ENCODE measurements around the gene PORCN.

The PORCN gene

DNA sequence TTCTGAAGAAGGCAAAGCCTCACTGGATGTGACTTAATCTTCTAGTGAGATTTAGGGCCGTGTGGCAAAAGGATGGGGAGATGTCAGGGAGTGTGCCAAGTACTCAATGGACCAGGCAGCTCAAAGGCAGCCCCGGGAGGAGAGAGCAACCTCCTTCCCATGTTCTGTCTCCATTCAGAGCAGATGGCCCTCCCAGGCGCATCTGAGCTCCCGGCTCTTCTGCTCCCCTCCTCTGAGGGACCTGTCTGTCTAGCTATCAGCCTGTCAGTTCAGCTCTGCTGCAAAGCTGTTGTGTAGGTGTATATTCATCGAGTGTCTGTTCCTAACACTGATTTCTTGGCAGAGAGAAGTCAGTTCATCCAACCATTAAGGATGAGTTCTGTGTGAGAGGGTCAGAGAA, 10.9 kb upstream of the PORCN start:
- Histone ChIP-seq H3K27me3 (ENCODE audit: insufficient read depth, low read length) (no peaks in the 10 kb centered on the region), H3K4me1 (ENCODE audit: insufficient read depth, low read length, severe bottlenecking) (no peaks in the 10 kb centered on the region), H3K27ac (ENCODE audit: low read depth, low read length, poor library complexity, severe bottlenecking) (no peak overlapping the region), H3F3A (ENCODE audit: insufficient read depth, low read length) (no peaks in the 10 kb centered on the region), H3K9me2 (ENCODE audit: low read depth, low read length) (no peaks in the 10 kb centered on the region), H4K20me1 (ENCODE audit: insufficient read depth, low read length) (no peaks in the 10 kb centered on the region), H3K9ac (ENCODE audit: low read length) (no peak overlapping the region), H3K4me2 (ENCODE audit: low read length) (no peak overlapping the region), H3K79me2 (ENCODE audit: insufficient read depth, low read length) (no peaks in the 10 kb centered on the region), H3K4me3 (ENCODE audit: low read depth, low read length, poor library complexity, severe bottlenecking) (no peak overlapping the region), H3K36me3 (ENCODE audit: insufficient read depth, low read length) (no peaks in the 10 kb centered on the region), H3K9me3 (ENCODE audit: low read length) (no peaks in the 10 kb centered on the region), H2AFZ (ENCODE audit: low read length) (no peak overlapping the region)
- TF ChIP-seq, protein P1, sequence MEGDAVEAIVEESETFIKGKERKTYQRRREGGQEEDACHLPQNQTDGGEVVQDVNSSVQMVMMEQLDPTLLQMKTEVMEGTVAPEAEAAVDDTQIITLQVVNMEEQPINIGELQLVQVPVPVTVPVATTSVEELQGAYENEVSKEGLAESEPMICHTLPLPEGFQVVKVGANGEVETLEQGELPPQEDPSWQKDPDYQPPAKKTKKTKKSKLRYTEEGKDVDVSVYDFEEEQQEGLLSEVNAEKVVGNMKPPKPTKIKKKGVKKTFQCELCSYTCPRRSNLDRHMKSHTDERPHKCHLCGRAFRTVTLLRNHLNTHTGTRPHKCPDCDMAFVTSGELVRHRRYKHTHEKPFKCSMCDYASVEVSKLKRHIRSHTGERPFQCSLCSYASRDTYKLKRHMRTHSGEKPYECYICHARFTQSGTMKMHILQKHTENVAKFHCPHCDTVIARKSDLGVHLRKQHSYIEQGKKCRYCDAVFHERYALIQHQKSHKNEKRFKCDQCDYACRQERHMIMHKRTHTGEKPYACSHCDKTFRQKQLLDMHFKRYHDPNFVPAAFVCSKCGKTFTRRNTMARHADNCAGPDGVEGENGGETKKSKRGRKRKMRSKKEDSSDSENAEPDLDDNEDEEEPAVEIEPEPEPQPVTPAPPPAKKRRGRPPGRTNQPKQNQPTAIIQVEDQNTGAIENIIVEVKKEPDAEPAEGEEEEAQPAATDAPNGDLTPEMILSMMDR (IDR thresholded peaks at IDR 0.05; ENCODE audit: low read length) = no peak
- TF ChIP-seq EZH2 (IDR thresholded peaks at IDR 0.05; ENCODE audit: borderline replicate concordance, low read length) = no peak

DNA sequence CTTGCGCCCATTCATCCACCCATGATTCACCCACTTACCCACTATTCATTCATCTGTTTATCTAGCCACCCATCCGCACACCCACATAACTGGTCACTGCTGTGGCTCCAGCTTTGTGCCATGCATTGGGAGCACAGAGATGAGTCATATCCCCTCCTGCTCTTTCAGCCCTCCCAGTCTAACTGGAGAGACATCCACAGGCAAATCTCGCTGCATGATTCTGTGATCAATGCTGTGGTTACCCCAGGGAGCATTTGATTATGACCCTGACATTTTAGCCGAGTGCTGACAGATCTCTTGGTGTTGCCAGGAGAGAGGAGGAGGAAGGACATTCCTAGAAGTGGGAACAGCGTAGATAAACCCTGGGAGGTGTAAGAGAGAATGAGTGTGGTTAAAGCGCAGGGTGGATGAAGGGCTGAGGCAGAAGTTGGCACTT, 10.4 kb upstream of the PORCN start:
- Histone ChIP-seq H2AFZ (ENCODE audit: low read length) (no peak overlapping the region), H3K4me2 (ENCODE audit: low read length) (no peak overlapping the region), H3K27ac (ENCODE audit: low read depth, low read length, poor library complexity, severe bottlenecking) (no peak overlapping the region), H3K9me2 (ENCODE audit: low read depth, low read length) (no peaks in the 10 kb centered on the region), H3K36me3 (ENCODE audit: insufficient read depth, low read length) (no peaks in the 10 kb centered on the region), H3K9ac (ENCODE audit: low read length) (no peak overlapping the region), H4K20me1 (ENCODE audit: insufficient read depth, low read length) (no peaks in the 10 kb centered on the region), H3F3A (ENCODE audit: insufficient read depth, low read length) (no peaks in the 10 kb centered on the region), H3K27me3 (ENCODE audit: insufficient read depth, low read length) (no peaks in the 10 kb centered on the region), H3K79me2 (ENCODE audit: insufficient read depth, low read length) (no peaks in the 10 kb centered on the region), H3K4me1 (ENCODE audit: insufficient read depth, low read length, severe bottlenecking) (no peaks in the 10 kb centered on the region), H3K4me3 (ENCODE audit: low read depth, low read length, poor library complexity, severe bottlenecking) (no peak overlapping the region), H3K9me3 (ENCODE audit: low read length) (no peaks in the 10 kb centered on the region)
- TF ChIP-seq, protein P1 (IDR thresholded peaks at IDR 0.05; ENCODE audit: low read length) = no peak
- TF ChIP-seq EZH2 (IDR thresholded peaks at IDR 0.05; ENCODE audit: borderline replicate concordance, low read length) = no peak

DNA sequence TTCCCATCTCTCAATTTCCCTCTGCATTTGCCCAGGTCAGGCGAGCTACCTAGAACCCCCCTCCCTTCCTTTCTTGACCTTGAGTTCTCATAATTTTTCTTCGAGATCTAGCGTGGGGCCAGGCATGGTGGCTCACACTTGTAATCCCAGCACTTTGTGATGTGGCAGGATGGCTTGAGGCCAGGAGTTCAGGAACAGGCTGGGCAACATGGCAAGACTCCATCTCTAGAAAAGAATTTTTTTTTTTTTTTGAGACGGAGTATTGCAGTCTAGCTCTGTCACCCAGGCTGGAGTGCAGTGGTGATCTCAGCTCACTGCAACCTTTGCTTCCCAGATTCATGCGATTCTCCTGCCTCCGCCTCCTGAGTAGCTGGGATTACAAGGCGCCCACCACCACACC, 4.5 kb upstream of the PORCN start:
- TF ChIP-seq, protein P1 (IDR thresholded peaks at IDR 0.05; ENCODE audit: low read length) = no peak
- TF ChIP-seq EZH2 (IDR thresholded peaks at IDR 0.05; ENCODE audit: borderline replicate concordance, low read length) = no peak
- Histone ChIP-seq H3K79me2 (ENCODE audit: insufficient read depth, low read length) (no peaks in the 10 kb centered on the region), H3K4me2 (ENCODE audit: low read length) (no peak overlapping the region), H3K27me3 (ENCODE audit: insufficient read depth, low read length) (no peaks in the 10 kb centered on the region), H3K36me3 (ENCODE audit: insufficient read depth, low read length) (no peaks in the 10 kb centered on the region), H3K9me2 (ENCODE audit: low read depth, low read length) (no peaks in the 10 kb centered on the region), H3K27ac (ENCODE audit: low read depth, low read length, poor library complexity, severe bottlenecking) (no peak overlapping the region), H3K4me3 (ENCODE audit: low read depth, low read length, poor library complexity, severe bottlenecking) (no peak overlapping the region), H3K9ac (ENCODE audit: low read length) (no peak overlapping the region), H4K20me1 (ENCODE audit: insufficient read depth, low read length) (no peaks in the 10 kb centered on the region), H3F3A (ENCODE audit: insufficient read depth, low read length) (no peaks in the 10 kb centered on the region), H2AFZ (ENCODE audit: low read length) (no peak overlapping the region), H3K4me1 (ENCODE audit: insufficient read depth, low read length, severe bottlenecking) (peaks cover 3% of the 10 kb centered on the region), H3K9me3 (ENCODE audit: low read length) (no peaks in the 10 kb centered on the region)
